HUES64 (cell line): ENCODE measurements around the gene AEBP2.
"Not testable (repeated sequence)": the region's sequence is repeated elsewhere in the genome, so short reads cannot be mapped to it uniquely, and the experiment has no call there.

ENCODE experiments used
- H3K27ac ChIP-seq: 2 replicates; pipeline ENCODE4 v1.7.0; 2013; ENCODE audit warnings: low read depth, low read length, inconsistent platforms
- H3K27me3 ChIP-seq: 2 replicates; pipeline ENCODE4 v1.6.1; 2013; ENCODE audit warnings: mild to moderate bottlenecking, low read length; ENCODE audit not compliant: insufficient read depth
- H3K36me3 ChIP-seq: 2 replicates; pipeline ENCODE4 v1.6.1; 2013; ENCODE audit warnings: mild to moderate bottlenecking, low read length; ENCODE audit not compliant: insufficient read depth
- H3K4me1 ChIP-seq: 2 replicates; pipeline ENCODE4 v1.6.1; 2013; ENCODE audit warnings: mild to moderate bottlenecking, low read length, moderate library complexity; ENCODE audit not compliant: insufficient read depth
- H3K4me3 ChIP-seq: 2 replicates; pipeline ENCODE4 v1.5.1; 2013; ENCODE audit warnings: mild to moderate bottlenecking, low read length, moderate library complexity
- H3K9ac ChIP-seq: 2 replicates; pipeline ENCODE4 v1.6.1; 2013; ENCODE audit warnings: mild to moderate bottlenecking, low read depth, low read length
- H3K9me3 ChIP-seq: 2 replicates; pipeline ENCODE4 v1.6.1; 2013; ENCODE audit warnings: low read depth, low read length; ENCODE audit not compliant: insufficient read depth
- WGBS: fragments of 150-250, 120-280 bp; methylation state at CpG from one replicate; pipeline ENCODE4 v1.1.7; 2013; ENCODE audit warnings: missing lambda C conversion rate; 5-methylcytosine and 5-hydroxymethylcytosine counted together

Gene AEBP2

DNA sequence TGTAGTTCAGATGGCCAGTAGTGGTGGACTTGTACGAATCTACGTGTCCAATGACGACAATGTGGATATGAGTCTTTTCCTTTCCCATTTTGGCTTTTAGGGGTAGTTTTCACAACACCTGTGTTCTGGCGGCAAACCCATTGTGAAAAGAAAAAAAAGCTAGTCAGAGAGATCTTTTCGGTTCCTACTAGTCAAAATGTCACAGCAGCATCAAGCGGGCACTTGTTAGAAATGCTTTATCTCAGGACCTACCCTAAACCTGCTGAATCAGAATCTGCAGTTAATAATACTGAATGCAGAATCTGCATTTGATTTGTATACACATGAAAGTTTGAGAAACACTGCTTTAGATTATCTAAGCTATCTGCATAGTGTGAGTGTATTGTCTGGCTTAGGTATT is 18.3 kb downstream of the AEBP2 start:
- Histone ChIP-seq H3K36me3 (peaks cover 16% of the 10 kb centered on the region), H3K27ac (no peak overlapping the region), H3K27me3 (no peaks in the 10 kb centered on the region), H3K9ac (no peak overlapping the region), H3K4me1 (peaks cover 21% of the 10 kb centered on the region), H3K4me3 (no peak overlapping the region), H3K9me3 (no peaks in the 10 kb centered on the region)
- WGBS, result 96% methylated on average over 6 of the region's 6 CpGs

DNA sequence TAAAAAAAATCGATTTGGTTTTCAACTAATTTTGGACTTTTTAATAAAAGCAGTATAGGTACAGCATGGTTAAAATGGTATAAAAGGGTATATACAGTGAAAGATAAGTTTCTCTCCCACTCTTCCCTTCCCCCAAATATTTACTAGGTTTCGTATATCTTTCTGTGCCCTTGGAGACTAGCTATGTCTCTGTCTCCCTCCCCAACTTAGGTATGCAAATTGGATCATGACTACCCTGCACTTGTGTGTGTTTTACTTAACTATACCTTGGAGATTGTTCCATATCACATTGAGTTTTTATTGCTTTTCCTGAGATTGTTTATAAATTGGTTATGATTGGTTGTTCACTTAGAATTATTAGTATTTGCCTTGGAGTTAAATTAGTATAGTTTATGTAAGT is 19.4 kb downstream of the AEBP2 start:
- Histone ChIP-seq H3K36me3 (peaks cover 27% of the 10 kb centered on the region), H3K4me1 (peaks cover 19% of the 10 kb centered on the region), H3K27ac (no peak overlapping the region), H3K9me3 (no peaks in the 10 kb centered on the region), H3K9ac (no peak overlapping the region), H3K4me3 (no peak overlapping the region), H3K27me3 (no peaks in the 10 kb centered on the region)
- WGBS, result 92% methylated on average over 1 of the region's 2 CpGs

DNA sequence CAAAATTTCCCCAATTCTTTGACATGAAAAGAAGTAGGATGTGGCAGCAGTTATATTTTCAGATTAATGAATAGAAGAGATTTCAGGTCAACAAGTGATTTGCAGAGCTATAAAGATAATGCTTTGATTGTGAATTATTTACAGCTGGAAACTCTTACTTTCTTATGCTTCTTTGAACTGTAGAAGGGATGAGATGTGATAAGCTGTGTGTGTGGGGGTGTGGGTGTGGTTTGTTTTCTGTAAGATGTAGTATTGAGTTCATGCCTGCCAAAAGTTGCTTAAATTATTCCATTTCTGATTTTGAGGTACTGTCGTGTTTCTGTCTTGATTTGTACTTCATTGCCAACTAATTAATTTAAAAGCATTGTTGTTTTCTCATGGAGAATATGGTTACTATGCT is 22.7 kb downstream of the AEBP2 start:
- no peaks in the 10 kb centered on the region for H3K9me3 ChIP-seq
- WGBS, result no CpG with 5 or more reads among the region's 1 CpG
- H3K27ac ChIP-seq, result no peak overlapping the region

DNA sequence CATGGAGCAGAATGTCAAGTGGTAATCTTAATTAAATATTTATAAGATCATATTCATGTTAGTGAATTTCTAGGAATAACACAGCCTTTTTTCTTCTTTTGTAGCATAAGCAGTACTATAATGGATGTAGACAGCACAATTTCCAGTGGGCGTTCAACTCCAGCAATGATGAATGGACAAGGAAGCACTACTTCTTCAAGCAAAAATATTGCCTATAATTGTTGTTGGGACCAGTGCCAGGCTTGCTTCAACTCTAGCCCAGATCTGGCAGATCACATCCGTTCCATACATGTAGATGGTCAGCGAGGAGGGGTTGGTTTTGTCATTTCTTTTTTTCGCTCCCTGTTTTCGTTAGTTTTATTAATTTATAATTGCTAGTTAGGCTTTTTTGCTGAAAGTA is 23.1 kb downstream of the AEBP2 start:
- no peaks in the 10 kb centered on the region for H3K27me3 ChIP-seq
- H3K27ac ChIP-seq, result no peak overlapping the region
- H3K4me3 ChIP-seq, result no peak overlapping the region
- no peak overlapping the region for H3K9ac ChIP-seq
- peaks cover 51% of the 10 kb centered on the region for H3K36me3 ChIP-seq
- H3K9me3 ChIP-seq, result no peaks in the 10 kb centered on the region
- WGBS, result 93% methylated on average over 5 of the region's 5 CpGs
- H3K4me1 ChIP-seq, result peaks cover 9% of the 10 kb centered on the region

More for the DNA sequence above, 22.7 kb downstream of the AEBP2 start:
- H3K27me3 ChIP-seq, result no peaks in the 10 kb centered on the region
- H3K9ac ChIP-seq, result no peak overlapping the region
- H3K4me3 ChIP-seq, result no peak overlapping the region
- peaks cover 47% of the 10 kb centered on the region for H3K36me3 ChIP-seq
- H3K4me1 ChIP-seq, result peaks cover 9% of the 10 kb centered on the region

DNA sequence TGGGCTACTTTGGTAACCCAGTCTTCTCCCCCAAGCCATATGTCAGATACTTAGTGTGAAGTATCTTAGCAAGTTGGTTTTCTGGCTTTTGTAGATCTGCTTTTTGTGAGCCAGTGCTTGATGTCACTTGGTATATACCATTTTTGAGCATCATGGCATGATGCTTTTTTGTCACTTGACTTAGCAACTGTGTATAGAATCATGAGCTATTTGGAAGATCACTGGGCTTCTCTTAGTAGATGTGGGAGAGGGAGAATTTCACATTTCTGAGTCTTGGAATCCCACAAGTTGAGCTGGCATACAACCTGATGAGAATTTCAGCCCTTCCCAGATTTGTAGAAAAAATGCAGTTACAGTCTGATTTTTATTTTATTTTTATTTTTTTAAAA is 24.9 kb downstream of the AEBP2 start:
- H3K9me3 ChIP-seq, result no peaks in the 10 kb centered on the region

DNA sequence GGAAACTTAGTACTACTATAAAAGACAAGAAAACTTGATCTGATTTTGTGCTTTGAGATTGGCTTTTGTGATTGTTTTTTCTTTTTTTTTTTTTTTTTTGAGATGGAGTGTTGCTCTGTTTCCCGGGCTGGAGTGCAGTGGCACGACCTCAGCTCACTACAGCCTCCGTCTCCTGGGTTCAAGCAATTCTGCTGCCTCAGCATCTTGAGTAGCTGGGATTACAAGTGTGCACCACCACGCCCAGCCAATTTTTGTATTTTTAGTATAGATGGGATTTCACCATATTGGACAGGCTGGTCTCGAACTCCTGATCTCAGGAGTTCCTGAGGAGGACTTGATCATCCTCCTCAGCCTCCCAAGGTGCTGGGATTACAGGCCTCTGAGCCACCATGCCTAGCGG is 26.4 kb downstream of the AEBP2 start:
- peaks cover 82% of the 10 kb centered on the region for H3K36me3 ChIP-seq
- H3K9ac ChIP-seq, result no peak overlapping the region
- no peaks in the 10 kb centered on the region for H3K9me3 ChIP-seq
- no peaks in the 10 kb centered on the region for H3K27me3 ChIP-seq
- no peaks in the 10 kb centered on the region for H3K4me1 ChIP-seq
- 96% methylated on average over 5 of the region's 6 CpGs for WGBS
- H3K27ac ChIP-seq, result no peak overlapping the region
- H3K4me3 ChIP-seq, result no peak overlapping the region

More for the DNA sequence above, 24.9 kb downstream of the AEBP2 start:
- Histone ChIP-seq H3K4me3 (no peak overlapping the region), H3K4me1 (no peaks in the 10 kb centered on the region), H3K27ac (no peak overlapping the region), H3K36me3 (peaks cover 68% of the 10 kb centered on the region), H3K27me3 (no peaks in the 10 kb centered on the region), H3K9ac (no peak overlapping the region)

DNA sequence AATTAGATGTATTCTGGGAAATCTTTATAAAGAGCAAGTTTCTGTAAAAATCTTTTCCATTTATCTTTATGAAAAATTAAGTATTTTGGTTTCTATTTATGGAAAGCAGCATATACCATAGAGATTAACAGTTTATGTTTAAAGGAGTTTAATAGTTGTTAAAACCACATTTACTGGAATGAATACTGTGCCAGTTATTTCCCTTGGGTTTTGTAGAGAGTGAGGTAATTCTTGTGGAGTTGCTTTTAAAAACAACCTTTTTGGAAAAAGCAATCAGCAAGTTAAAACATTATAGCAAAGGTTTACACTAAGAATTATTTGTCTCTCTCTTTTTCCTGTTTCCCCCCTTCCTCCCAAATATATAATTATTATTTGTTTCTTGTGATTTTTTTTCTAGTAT is 34.9 kb downstream of the AEBP2 start:
- Histone ChIP-seq H3K36me3 (peaks cover 77% of the 10 kb centered on the region), H3K9me3 (no peaks in the 10 kb centered on the region), H3K4me3 (no peak overlapping the region), H3K4me1 (no peaks in the 10 kb centered on the region), H3K9ac (no peak overlapping the region), H3K27ac (no peak overlapping the region), H3K27me3 (no peaks in the 10 kb centered on the region)

DNA sequence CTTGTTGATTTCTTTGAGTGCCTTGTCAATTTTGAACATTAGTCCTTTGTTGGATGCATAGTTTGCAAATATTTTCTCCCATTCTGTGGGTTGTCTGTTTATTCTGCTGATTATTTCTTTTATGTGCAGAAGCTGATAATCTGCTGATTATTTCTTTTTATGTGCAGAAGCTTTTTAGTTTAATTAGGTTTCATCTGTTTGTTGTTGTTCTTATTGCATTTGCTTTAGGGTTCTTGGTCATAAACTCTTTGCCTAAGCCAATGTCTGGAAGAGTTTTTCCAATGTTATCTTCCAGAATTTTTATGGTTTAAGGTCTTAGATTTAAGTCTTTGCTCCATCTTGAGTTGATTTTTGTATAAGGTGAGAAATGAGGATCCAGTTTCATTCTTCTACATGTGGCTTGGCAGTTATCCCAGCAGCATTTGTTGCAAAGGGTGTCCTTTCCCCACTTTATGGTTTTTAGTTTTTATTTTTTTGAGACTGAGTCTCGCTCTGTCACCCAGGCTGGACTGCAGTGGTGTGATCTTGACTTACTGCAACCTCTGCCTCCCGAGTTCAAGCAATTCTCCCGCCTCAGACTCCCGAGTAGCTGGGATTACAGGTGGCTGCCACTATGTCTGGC is 36.7 kb downstream of the AEBP2 start:
- 92% methylated on average over 4 of the region's 4 CpGs for WGBS
- H3K36me3 ChIP-seq, result peaks cover 67% of the 10 kb centered on the region
- H3K27ac ChIP-seq, H3K9me3 ChIP-seq, H3K4me3 ChIP-seq, H3K4me1 ChIP-seq, H3K9ac ChIP-seq, H3K27me3 ChIP-seq: not testable (repeated sequence)

DNA sequence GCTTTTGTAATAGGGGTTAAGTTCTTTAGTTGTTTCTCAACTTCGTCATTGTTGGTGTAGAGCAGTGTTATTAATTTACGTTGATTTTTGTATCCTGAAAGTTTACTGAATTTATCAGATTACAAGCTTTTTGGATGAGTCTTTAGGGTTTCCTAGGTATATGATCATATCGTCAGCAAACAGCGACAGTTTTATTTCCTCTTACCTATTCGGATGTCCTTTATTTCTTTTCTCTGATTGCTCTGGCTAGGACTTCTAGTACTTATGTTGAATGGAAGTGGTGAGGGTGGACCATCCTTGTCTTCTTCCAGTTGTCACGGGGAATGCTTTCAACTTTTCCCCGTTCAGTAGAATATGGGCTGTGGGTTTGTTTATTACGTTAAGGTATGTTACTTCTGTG is 37.8 kb downstream of the AEBP2 start:
- Histone ChIP-seq H3K4me3 (no peak overlapping the region), H3K36me3 (peaks cover 57% of the 10 kb centered on the region), H3K27ac (no peak overlapping the region), H3K4me1 (peaks cover 8% of the 10 kb centered on the region), H3K27me3 (no peaks in the 10 kb centered on the region), H3K9me3 (no peaks in the 10 kb centered on the region), H3K9ac (no peak overlapping the region)
- WGBS, result 94% methylated on average over 8 of the region's 8 CpGs

DNA sequence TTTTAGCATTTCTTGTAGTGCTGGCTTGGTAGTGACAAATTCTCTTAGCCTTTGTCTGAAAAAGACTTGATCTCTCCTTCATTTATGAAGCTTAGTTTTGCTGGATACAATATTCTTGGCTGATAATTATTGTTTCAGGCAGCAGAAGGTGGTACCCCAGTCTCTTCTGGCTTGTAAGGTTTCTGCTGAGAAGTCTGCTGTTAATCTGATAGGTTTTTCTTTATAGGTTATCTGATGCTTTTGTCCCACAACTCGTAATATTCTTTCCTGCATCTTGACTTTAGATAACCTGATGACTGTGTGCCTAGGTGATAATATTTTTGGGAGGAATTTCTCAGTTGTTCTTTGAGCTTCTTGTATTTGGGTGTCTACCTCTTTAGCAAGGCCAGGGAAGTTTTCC is 41.2 kb downstream of the AEBP2 start:
- Histone ChIP-seq H3K4me1 (peaks cover 16% of the 10 kb centered on the region), H3K27ac (no peak overlapping the region), H3K27me3 (no peaks in the 10 kb centered on the region), H3K9me3 (no peaks in the 10 kb centered on the region), H3K9ac (no peak overlapping the region), H3K36me3 (peaks cover 43% of the 10 kb centered on the region), H3K4me3 (no peak overlapping the region)
- 100% methylated on average over 1 of the region's 1 CpG for WGBS

DNA sequence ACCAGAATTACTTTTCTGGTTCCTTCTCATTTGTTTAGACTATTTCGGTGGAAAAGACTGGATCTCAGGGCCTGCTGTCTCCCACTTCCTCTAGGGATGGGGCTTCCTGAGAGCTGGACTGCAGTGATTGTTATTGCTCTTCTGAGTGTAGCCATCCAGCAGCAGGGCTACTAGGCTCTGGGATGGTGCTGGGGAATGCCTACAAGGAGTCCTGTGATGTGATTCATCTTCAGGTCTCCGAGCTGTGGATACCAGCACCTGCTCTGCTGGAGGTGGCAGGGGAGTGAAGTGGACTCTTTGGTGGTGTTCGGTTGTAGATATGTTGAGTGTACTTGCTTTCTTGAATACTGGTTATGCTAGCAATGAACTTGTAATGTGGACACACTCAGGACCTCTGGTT is 42.7 kb downstream of the AEBP2 start:
- Histone ChIP-seq H3K4me3 (no peak overlapping the region), H3K27me3 (no peaks in the 10 kb centered on the region), H3K27ac (peak overlapping the region; percentile 33; the same call in 1 of the 2 replicates), H3K4me1 (peaks cover 16% of the 10 kb centered on the region), H3K9ac (0 out of 2 replicates have a peak overlapping the region, but pooled peaks have one; percentile 39), H3K36me3 (peaks cover 51% of the 10 kb centered on the region), H3K9me3 (no peaks in the 10 kb centered on the region)
- 88% methylated on average over 3 of the region's 3 CpGs for WGBS

DNA sequence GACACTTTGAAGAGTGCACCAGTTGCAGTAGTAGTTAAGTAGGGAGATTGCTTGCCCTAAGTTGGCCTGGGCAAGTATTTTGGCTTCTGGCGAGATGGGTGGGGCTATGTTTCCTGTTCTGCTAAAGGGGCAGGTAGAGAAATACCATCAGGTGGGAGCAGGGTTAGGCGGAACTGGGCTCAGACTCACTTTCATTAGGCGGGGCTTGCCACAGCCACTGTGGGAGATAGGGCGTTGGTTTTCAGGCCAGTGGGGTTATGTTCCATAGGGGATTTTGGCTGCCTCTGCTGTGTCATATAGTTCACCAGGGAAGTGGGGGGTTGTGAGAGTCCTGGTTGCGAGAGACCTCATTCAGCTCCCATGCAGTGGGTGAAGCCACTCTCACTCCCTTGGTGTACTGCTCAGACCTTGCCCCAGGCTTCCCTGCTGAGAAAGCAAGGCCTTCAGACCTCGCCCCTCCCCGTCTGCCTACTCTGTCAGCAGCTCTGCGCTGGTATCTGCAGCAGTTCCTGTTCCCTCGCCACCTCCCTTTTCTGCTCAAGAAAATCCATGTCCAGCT is 43.3 kb downstream of the AEBP2 start:
- peaks cover 16% of the 10 kb centered on the region for H3K4me1 ChIP-seq
- H3K9me3 ChIP-seq, result no peaks in the 10 kb centered on the region
- H3K27ac ChIP-seq, result peak overlapping the region; percentile 33; the same call in 1 of the 2 replicates
- WGBS, result 66% methylated on average over 9 of the region's 9 CpGs
- 0 out of 2 replicates have a peak overlapping the region, but pooled peaks have one; percentile 39 for H3K9ac ChIP-seq
- H3K27me3 ChIP-seq, result no peaks in the 10 kb centered on the region
- no peak overlapping the region for H3K4me3 ChIP-seq
- H3K36me3 ChIP-seq, result peaks cover 50% of the 10 kb centered on the region
